ENCODE measurements around the gene KLK11.

Gene KLK11, protein sequence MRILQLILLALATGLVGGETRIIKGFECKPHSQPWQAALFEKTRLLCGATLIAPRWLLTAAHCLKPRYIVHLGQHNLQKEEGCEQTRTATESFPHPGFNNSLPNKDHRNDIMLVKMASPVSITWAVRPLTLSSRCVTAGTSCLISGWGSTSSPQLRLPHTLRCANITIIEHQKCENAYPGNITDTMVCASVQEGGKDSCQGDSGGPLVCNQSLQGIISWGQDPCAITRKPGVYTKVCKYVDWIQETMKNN

GRCh38 chr19:51026554-51026831 lies at the start of gene KLK11:
KLK11 (minus strand) TSS chr19:51026616; CDS start chr19:51025631, 985 bp downstream.
- TF ChIP-seq, protein P1, sequence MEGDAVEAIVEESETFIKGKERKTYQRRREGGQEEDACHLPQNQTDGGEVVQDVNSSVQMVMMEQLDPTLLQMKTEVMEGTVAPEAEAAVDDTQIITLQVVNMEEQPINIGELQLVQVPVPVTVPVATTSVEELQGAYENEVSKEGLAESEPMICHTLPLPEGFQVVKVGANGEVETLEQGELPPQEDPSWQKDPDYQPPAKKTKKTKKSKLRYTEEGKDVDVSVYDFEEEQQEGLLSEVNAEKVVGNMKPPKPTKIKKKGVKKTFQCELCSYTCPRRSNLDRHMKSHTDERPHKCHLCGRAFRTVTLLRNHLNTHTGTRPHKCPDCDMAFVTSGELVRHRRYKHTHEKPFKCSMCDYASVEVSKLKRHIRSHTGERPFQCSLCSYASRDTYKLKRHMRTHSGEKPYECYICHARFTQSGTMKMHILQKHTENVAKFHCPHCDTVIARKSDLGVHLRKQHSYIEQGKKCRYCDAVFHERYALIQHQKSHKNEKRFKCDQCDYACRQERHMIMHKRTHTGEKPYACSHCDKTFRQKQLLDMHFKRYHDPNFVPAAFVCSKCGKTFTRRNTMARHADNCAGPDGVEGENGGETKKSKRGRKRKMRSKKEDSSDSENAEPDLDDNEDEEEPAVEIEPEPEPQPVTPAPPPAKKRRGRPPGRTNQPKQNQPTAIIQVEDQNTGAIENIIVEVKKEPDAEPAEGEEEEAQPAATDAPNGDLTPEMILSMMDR (IDR thresholded peaks at IDR 0.05; ENCODE audit: control insufficient read depth, insufficient read depth, low read depth, low read length, missing control alignments), result no peak

GRCh38 chr19:51075998-51076397 lies 49.6 kb upstream of the KLK11 start:
- no peak overlapping the region for H3K4me3 ChIP-seq (ENCODE audit: control insufficient read depth, low read depth, low read length)
- no peak for DNase-seq (ENCODE audit: low read depth)
- TF ChIP-seq, protein P1 (IDR thresholded peaks at IDR 0.05; ENCODE audit: control insufficient read depth, insufficient read depth, low read depth, low read length, missing control alignments), result no peak

More at GRCh38 chr19:51026554-51026831, at the start of gene KLK11:
- no peak for DNase-seq (ENCODE audit: low read depth)
- H3K4me3 ChIP-seq (ENCODE audit: control insufficient read depth, low read depth, low read length), result no peak within 1 kb of the TSS

DNA sequence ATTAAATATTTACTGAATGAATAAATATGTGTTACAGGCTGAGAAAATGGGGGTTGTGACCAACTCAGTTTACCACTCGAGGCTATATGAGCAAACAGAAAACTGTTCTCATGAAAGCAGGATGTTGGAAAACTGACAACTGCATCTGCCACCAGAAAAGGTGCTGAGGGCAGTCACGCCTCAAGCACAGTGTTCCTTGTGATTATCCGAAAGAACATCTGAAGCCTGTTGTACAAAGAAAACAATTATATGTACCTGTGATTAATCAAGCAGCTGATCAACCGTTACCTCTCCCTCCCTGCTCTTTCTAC lies 44.6 kb upstream of the KLK11 start:
- TF ChIP-seq, protein P1 (IDR thresholded peaks at IDR 0.05; ENCODE audit: control insufficient read depth, insufficient read depth, low read depth, low read length, missing control alignments), result no peak
- no peak overlapping the region for H3K4me3 ChIP-seq (ENCODE audit: control insufficient read depth, low read depth, low read length)
- no peak for DNase-seq (ENCODE audit: low read depth)

- H3K4me3 ChIP-seq (ENCODE audit: control insufficient read depth, low read depth, low read length), result no peak overlapping the region
- DNase-seq (ENCODE audit: low read depth), result no peak
- TF ChIP-seq, protein P1 (IDR thresholded peaks at IDR 0.05; ENCODE audit: control insufficient read depth, insufficient read depth, low read depth, low read length, missing control alignments), result no peak
Observed at GRCh38 chr19:51070334-51071094, 44.1 kb upstream of the KLK11 start.

GRCh38 chr19:51066393-51067186 lies 40.2 kb upstream of the KLK11 start:
- DNase-seq (ENCODE audit: low read depth), result no peak
- TF ChIP-seq, protein P1 (IDR thresholded peaks at IDR 0.05; ENCODE audit: control insufficient read depth, insufficient read depth, low read depth, low read length, missing control alignments), result no peak
- no peak overlapping the region for H3K4me3 ChIP-seq (ENCODE audit: control insufficient read depth, low read depth, low read length)

- TF ChIP-seq, protein P1 (IDR thresholded peaks at IDR 0.05; ENCODE audit: control insufficient read depth, insufficient read depth, low read depth, low read length, missing control alignments), result no peak
- no peak for DNase-seq (ENCODE audit: low read depth)
- H3K4me3 ChIP-seq (ENCODE audit: control insufficient read depth, low read depth, low read length), result no peak overlapping the region
Observed at GRCh38 chr19:51065221-51065960, 39.0 kb upstream of the KLK11 start.
